Activated T-cell treated with anti-CD3 and anti-CD28 coated beads, Interleukin-2, amount 50 U/mL, for 48 hours (primary cell): ENCODE data around the gene GABRA6.
"Not testable (repeated sequence)": the region's sequence is repeated elsewhere in the genome, so short reads cannot be mapped to it uniquely, and the experiment has no call there.

ENCODE experiments used
- DNase-seq, 2 experiments: peaks; one replicate each; pipeline ENCODE4 v3.0.0-alpha.2; 2020

GABRA6 gene

GRCh38 chr5:161685461-161685860 is at the start of gene GABRA6:
Gene GABRA6, plus strand, starts transcription at chr5:161685721. Its CDS starts 269 bp downstream, at chr5:161685990.
- DNase-seq, result no peak

- no peak for DNase-seq
These were observed 47.9 kb upstream of the GABRA6 start for GRCh38 chr5:161637591-161637990.

- no peak for DNase-seq
These were observed 44.1 kb upstream of the GABRA6 start for GRCh38 chr5:161641444-161641843.

- DNase-seq, result no peak
These were observed 40.3 kb upstream of the GABRA6 start for GRCh38 chr5:161645264-161645663.

- DNase-seq, result not testable (repeated sequence)
These were observed 33.6 kb upstream of the GABRA6 start for GRCh38 chr5:161651926-161652325.

- DNase-seq, result no peak
These were observed 24.7 kb upstream of the GABRA6 start for GRCh38 chr5:161660806-161661205.

GRCh38 chr5:161663431-161663830 is 22.1 kb upstream of the GABRA6 start:
- no peak for DNase-seq

- DNase-seq, result no peak
These were observed 9.4 kb upstream of the GABRA6 start for GRCh38 chr5:161676103-161676502.

- DNase-seq, result no peak
These were observed 628 bp downstream of the GABRA6 start for GRCh38 chr5:161686149-161686548.

GRCh38 chr5:161686881-161687280 is 1.4 kb downstream of the GABRA6 start:
- DNase-seq, result no peak

- DNase-seq, result no peak
These were observed 1.8 kb downstream of the GABRA6 start for GRCh38 chr5:161687316-161687715.

- no peak for DNase-seq
These were observed 6.4 kb downstream of the GABRA6 start for GRCh38 chr5:161691911-161692310.

GRCh38 chr5:161697001-161697400 is 11.5 kb downstream of the GABRA6 start:
- DNase-seq, result no peak

- no peak for DNase-seq
These were observed 14.5 kb downstream of the GABRA6 start for GRCh38 chr5:161700065-161700464.

GRCh38 chr5:161703528-161703927 is 18.0 kb downstream of the GABRA6 start:
- no peak for DNase-seq

- DNase-seq, result no peak
These were observed 21.9 kb downstream of the GABRA6 start for GRCh38 chr5:161707382-161707781.

GRCh38 chr5:161709239-161709638 is 23.7 kb downstream of the GABRA6 start:
- DNase-seq, result no peak

- no peak for DNase-seq
These were observed 27.5 kb downstream of the GABRA6 start for GRCh38 chr5:161713042-161713441.

- DNase-seq, result no peak
These were observed 33.6 kb downstream of the GABRA6 start for GRCh38 chr5:161719157-161719556.

GRCh38 chr5:161720460-161720859 is 34.9 kb downstream of the GABRA6 start:
- no peak for DNase-seq

- no peak for DNase-seq
These were observed 49.2 kb downstream of the GABRA6 start for GRCh38 chr5:161734741-161735140.

GRCh38 chr5:161740433-161740832 is 54.9 kb downstream of the GABRA6 start:
- DNase-seq, result no peak

GRCh38 chr5:161744276-161744675 is 58.8 kb downstream of the GABRA6 start:
- no peak for DNase-seq

GRCh38 chr5:161745392-161745791 is 59.9 kb downstream of the GABRA6 start:
- DNase-seq, result no peak

GRCh38 chr5:161751265-161751664 is 65.7 kb downstream of the GABRA6 start:
- DNase-seq, result no peak
